ENCODE measurements around the gene PRRT1.

The PRRT1 gene

DNA sequence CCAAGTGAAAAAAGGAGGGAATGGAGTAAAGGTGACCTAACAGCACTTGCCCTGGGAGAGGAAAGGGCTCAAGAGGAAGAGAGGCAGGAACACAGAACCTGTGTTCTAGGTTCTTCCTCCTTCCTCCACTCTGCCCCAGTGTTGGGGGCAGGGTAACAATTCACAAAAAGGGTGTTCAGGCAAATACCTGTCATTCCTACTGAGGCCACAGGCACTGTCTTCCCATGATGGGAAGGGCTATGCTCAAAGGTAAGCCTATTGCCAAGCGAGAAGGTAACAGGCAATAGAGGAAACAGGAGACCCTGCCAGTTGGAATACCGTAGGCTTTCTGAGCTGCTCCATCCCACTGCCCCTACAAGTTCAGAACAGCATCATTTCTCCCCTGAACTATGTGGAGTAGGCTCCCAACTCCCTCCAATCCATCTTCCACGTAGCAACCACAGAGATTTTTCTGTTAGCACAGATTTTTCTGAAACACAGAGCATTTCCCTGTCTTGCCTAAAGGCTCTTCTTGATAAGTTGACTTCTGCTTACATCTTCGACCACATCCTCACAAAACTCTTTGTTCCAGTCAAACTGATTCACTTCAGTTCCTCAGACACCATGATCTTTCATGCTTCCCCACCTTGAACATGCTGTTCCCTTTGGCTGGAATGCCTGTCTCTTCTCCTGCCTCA is 21.4 kb upstream of the PRRT1 start:
- TF ChIP-seq, protein P1, sequence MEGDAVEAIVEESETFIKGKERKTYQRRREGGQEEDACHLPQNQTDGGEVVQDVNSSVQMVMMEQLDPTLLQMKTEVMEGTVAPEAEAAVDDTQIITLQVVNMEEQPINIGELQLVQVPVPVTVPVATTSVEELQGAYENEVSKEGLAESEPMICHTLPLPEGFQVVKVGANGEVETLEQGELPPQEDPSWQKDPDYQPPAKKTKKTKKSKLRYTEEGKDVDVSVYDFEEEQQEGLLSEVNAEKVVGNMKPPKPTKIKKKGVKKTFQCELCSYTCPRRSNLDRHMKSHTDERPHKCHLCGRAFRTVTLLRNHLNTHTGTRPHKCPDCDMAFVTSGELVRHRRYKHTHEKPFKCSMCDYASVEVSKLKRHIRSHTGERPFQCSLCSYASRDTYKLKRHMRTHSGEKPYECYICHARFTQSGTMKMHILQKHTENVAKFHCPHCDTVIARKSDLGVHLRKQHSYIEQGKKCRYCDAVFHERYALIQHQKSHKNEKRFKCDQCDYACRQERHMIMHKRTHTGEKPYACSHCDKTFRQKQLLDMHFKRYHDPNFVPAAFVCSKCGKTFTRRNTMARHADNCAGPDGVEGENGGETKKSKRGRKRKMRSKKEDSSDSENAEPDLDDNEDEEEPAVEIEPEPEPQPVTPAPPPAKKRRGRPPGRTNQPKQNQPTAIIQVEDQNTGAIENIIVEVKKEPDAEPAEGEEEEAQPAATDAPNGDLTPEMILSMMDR (IDR thresholded peaks at IDR 0.05) = no peak

DNA sequence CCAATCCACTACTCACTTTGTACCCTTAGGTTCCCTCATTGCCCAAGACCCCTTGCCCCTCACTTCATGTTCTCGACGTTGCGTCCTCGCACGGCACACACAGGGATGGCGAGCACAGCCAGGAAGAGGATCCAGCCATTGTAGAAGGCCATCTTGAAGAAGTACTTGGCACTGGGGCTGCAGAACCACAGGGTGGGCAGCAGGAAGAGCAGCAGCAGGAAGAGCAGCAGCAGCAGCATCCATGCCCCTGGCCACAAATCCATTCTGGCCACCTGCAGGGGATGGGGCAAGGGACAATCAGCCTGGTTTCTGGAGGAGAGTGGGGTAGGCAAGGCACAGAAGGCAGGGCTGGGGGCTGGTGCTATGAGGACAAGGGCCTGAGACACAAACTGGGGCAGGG is 19.5 kb upstream of the PRRT1 start:
- TF ChIP-seq, protein P1 (IDR thresholded peaks at IDR 0.05) = no peak

DNA sequence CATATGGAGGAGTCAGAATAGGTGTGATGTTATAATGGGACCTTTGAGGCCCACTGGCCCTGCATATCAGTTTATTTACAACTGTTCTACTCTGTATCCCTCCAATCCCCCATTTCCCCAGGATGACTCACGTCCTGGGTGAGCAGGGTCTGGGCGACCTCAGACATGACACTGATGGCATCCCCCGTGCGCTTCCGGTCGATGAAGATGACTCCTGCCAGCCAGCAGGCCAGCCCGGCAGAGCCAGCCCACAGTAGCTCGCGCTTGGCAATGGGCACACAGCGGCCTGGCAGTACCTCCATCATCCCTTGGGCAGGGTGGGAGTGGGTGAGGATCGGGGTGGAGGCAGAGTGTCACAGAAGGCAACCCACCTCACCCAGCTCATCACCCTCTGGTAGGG is 18.6 kb upstream of the PRRT1 start:
- TF ChIP-seq, protein P1 (IDR thresholded peaks at IDR 0.05) = no peak

DNA sequence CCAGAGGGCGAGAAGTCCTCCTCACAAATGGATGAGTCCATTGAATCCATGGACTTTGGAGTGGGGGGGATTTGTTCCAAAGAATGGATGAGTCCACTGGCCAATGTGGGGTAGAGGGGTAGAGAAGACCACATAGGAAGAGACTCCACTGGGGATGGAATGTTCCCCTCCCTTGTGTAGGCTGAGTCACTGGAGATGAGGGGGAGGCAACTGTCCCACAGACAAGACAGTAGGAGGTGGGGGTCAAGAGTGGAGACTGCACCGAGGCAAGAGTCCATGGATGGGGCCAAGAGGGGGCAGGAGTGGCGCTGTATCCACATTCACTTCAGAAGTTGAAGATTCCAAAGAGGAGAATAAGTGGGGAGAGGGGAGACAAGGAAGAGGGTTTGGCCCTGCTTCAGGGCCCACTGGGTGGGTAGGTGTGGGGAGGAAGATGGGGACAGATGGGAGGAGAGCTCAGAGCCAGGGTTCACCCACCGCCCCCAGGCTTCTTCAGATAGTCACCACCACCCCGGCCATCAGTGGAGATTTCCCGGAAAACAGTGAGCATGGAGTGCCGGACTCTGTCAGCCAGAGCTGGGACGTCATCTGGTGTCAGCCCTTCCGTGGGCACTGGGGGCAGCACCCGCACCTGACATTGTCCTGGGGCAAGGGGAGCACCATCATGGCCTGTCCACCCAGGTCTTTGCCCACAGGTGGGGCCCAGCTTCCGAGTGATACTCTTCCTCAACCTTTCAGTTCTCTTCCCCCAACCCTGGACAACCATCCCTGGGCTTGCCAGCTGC is 17.3 kb upstream of the PRRT1 start:
- TF ChIP-seq, protein P1 (IDR thresholded peaks at IDR 0.05) = no peak

DNA sequence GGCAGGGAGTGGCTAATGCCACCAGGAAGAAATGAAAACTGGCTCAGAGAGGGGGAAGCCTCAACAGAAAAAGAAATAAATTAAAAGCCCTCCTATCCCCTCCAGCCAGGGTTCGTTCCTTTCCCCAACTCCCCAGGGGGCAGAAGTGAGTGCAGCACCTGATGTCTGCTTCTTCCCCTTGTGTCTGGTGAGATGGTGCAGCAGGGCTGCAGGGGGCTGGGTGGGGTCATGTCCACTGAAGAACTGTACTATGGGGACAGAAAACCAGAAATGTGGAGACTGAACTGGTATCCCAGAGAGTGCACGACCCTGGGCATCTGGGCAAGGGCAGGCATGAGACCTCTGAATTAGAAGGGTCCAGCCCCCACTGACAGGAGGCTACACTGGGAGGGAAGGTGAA is 16.6 kb upstream of the PRRT1 start:
- TF ChIP-seq, protein P1 (IDR thresholded peaks at IDR 0.05) = no peak

DNA sequence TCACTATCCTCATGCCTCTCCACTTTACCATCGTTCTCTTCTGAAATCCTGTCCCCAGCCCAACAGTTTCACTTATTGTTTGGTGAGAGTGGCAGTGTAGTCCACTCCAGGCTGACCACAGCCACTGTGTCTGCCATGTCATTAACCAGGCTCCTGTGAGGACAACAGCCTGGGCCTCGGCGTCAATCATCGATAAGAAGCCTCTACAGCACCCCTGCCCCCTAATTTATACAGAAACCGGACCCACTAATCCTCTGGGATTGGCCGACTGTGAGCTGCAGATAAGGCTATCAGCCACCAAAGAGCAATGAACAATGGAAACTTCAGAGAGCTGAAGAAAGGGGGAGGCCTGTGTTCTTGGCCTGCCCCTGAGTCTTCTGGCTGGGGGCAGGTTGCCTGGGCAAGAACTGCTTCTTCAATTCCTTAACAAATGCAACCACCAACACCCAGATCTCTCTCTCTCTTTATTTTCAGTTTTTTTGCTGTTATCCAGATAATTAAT is 16.1 kb upstream of the PRRT1 start:
- TF ChIP-seq, protein P1 (IDR thresholded peaks at IDR 0.05) = no peak

DNA sequence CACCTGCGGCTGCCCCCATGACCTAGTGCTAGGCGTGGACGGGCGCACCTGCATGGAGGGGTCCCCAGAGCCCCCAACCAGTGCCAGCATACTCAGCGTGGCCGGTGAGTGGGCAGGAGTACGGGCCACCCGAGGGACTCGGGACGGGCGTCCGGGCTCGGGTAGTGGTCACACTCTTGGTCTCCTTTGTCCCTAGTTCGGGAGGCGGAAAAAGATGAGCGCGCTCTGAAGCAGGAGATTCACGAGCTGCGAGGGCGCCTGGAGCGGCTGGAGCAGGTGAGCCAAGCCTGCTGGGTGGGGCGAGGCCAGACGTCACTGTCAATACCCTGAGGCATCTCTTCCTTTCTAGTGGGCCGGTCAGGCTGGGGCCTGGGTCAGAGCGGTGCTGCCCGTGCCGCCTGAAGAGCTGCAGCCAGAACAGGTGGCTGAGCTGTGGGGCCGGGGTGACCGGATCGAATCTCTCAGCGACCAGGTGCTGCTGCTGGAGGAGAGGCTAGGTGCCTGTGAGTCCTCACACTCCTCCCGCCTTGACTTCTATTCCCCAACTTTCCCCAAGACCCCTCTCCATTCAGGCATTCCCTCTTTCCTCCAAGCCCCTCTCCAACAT is 15.5 kb upstream of the PRRT1 start:
- TF ChIP-seq, protein P1 (IDR thresholded peaks at IDR 0.05) = no peak

Measured in LNCAP (cell line).